GM19372 (cell line): ENCODE results near the gene SULT6B1.
A peak's percentile ranks its signal among the peaks of the same experiment; 100 is the strongest.
"Not testable (repeated sequence)": the region's sequence is repeated elsewhere in the genome, so short reads cannot be mapped to it uniquely, and the experiment has no call there.

Source experiments
- ATAC-seq: cut with Tn5 transposase; IDR thresholded peaks from one replicate; pipeline ENCODE4 v1.9.1; 2021; ENCODE audit warnings: mild to moderate bottlenecking, low read depth, moderate library complexity; ENCODE audit not compliant: unreplicated experiment

SULT6B1 gene

DNA sequence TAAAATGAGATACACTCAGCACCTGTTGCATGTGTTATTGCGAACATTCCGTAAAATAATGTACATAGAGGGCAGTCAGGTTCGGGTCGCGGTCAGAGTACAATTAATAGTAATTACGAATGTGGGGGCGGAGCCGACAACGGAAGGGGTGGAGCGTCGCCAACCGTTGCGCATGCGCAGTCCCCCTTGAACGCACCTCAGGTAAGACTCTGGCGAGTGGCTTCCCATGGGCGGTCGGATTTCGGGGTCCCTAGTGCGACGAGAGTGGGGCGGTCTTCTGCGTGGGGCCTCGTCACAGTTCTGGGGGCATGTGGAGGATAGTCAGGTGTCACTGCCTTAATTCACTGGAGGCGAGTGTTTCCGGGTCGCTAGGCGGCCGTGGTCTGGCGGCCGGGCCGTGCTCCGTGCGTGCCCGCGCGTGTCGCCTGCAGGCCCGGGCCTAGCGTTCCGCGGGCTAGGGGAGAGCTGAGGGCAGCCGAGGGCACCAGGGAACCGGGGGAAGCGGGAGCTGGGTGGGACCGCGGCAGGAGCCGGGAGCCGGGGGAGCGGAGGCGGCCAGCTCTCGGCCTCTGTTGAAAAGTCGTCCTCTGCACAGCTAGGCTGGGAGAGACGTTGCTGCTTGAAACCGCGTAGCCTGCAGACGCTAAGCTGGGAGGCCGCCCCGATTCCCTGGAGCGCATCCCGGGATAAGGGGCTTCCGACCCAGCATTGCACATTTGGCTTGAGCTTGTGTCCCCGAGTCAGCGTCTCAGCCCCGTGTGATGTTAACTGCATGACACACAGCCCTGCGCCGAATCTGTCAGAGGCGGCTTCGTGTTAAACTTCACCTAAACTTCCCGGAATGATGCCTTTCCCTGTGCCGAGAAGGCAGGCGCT is 8.1 kb upstream of the SULT6B1 start, which contains the start of gene CEBPZOS:
TSS of gene CEBPZOS (plus strand) at position 177 of the 876 bp plus-strand sequence. CDS start 3,209 bp downstream, outside the sequence.
- peak; percentile 70 for ATAC-seq

DNA sequence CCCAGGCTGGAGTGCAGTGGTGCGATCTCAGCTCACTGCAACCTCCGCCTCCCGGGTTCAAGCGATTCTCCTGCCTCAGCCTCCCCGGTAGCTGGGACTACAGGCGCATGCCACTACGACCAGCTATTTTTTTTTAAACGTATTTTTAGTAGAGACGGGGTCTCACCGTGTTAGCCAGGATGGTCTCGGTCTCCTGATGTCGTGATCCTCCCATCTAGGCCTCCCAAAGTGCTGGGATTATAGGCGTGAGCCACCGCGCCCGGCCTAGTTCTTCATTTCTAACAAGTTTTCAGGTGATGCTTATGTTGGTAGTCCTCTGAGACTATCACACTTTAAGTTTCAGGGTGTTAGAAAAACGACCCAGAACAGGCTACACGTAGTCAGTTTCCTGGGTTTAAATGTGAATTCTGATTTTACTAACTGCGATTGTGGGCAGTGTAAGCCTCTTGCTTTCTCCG is 7.4 kb upstream of the SULT6B1 start:
- not testable (repeated sequence) for ATAC-seq

GRCh38 chr2:37192551-37192950 is 4.1 kb upstream of the SULT6B1 start:
- no peak for ATAC-seq

GRCh38 chr2:37191747-37192146 is 3.3 kb upstream of the SULT6B1 start:
- no peak for ATAC-seq

GRCh38 chr2:37191253-37191652 is 2.8 kb upstream of the SULT6B1 start:
- no peak for ATAC-seq

DNA sequence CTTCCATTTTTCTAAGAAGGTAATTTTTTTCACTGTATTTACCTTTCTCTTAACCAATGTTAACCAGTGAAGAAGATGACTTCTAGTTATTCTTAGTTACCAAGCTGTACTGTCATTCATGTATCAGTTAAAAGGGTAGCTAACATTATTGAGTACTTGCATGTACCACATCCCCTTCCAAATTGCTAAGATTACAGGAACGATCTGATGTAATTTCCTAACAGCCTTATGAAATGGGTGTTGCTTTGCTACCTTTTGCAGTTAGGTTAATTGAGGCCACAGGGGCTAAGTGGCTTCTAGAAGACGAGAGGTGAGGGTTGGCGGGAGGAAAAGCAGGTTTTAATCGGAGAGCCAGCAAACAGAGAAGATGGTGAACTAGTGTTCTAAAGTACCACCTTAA is 1.8 kb upstream of the SULT6B1 start:
- no peak for ATAC-seq

GRCh38 chr2:37189452-37190153 is 1.1 kb upstream of the SULT6B1 start:
- ATAC-seq, result no peak

DNA sequence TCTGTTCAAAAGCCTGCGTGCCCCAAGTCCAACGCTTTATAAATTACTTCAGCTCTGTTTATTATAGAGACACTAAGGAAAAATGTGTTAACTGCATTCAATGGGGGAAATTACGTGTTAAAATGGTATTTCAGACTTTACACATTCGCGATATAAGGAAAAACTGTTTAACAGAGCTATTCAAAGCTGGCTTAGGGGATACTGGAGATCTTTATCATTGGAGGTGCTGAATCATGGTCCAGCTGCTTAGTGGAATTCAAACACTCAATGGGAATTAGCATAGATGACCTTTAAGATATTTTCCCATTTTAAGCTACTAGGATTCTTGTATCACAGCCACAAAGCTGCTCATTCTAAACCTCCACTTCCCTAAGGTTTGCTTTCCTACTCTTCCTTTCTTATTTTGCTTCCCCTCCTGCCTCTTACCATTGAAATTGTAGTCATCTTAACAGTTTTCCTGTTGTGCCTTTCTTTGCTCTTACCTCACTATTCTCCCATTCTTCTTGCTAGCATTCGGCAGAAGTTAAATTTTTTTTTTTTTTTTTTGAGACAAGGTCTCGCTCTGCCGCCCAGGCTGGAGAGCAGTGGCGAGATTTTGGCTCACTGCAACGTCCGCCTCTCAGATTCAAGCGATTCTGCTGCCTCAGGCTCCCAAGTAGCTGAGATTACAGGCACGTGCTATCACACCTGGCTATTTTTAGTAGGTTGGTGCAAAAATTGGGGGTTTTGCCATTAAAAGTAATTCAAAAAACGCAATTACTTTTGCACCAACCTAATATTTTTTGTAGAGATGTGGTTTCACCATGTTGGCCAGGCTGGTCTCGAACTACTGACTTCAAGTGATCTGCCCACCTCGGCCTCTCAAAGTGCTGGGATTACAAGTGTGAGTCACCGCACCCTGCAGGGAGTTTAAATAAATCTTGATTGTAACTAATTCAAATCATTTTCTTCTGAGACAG is 6.5 kb downstream of the SULT6B1 start:
- ATAC-seq, result no peak

DNA sequence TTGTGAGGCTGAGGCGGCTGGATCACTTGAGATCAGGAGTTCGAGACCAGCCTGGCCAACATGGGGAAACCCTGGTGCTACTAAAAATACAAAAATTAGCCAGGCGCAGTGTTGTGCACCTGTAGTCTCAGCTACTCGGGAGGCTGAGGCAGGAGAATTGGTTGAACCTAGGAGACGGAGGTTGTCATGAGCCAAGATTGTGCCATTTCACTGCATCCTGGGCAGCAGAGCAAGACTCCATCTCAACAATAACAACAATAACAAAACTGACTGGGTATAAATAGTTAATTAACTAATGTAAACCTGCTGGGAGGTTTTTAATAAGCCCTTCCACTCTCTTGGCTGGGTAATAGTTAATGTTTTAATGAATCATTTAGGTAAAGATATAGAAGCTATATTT is 7.8 kb downstream of the SULT6B1 start:
- no peak for ATAC-seq

DNA sequence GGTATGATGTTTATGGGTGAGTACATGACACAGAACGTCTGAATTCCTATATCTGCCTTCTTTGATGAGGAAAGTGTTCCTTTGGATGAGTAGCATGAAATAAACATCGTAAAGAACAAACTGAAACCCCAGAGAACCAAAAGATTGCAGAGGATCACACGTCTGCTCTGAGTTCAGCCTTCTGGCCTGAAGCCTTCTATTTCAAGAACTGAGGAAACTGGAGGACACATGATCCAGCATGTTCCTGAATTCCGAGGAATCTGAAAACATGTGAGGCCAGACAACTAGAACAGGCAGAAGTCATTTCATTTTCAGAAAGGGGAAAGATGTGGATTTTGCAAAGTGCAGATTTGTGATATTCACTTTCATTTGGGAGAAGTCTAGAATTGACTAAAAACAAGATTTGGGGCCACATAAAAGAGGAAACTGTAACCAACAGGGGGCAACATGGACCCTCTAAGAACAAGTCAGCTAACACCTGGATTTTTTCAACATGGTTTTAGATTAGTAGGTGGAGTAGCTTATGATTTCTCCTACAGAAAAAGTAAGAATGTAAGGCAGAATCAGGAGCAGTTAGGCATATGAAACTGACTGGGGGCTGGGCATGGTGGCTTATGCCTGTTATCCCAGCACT is 8.3 kb downstream of the SULT6B1 start:
- no peak for ATAC-seq

- no peak for ATAC-seq
Measured at GRCh38 chr2:37173741-37174140, 14.7 kb downstream of the SULT6B1 start.

GRCh38 chr2:37171624-37171950 is 16.9 kb downstream of the SULT6B1 start:
- ATAC-seq, result no peak

DNA sequence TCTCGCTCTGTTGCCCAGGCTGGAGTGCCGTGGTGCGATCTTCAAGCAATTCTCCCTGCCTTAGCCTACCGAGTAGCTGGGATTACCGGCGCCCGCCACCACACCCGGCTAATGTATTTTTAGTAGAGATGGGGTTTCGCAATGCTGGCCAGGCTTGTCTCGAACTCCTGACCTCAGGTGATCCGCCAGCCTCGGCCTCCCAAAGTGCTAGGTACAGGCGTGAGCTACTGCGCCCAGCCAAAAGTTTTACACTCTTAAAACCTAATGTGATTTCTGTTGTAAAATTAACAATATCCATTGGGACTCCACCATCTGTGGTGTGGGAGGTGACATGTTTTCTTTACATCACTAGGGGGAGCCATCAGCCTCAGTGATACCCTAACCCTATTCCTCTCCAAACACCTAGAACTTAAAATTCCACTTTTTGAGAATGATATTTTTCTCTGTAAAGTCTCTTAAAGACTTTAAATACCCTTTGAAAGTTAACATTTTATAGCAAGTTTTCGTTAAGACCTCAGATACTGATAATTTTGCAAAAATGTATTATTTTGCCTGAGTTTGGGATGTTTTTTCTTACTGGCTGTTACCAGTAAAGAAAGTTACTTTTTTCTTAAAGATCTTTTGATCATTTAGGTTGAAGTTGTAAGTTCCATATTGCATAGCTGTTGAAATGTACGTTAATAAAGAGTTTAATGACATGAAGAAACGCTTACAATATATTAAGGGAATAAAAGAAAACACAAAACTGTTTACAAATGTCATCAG is 20.1 kb downstream of the SULT6B1 start:
- no peak for ATAC-seq

GRCh38 chr2:37167636-37168180 is 20.8 kb downstream of the SULT6B1 start:
- ATAC-seq, result no peak

GRCh38 chr2:37164757-37165156 is 23.7 kb downstream of the SULT6B1 start:
- ATAC-seq, result no peak

GRCh38 chr2:37156857-37157714 is 31.4 kb downstream of the SULT6B1 start, which contains the start of gene EIF2AK2:
EIF2AK2 (minus strand) TSS chr2:37156980; CDS start chr2:37147806, 9,174 bp downstream.
- ATAC-seq, result peak; percentile 79

DNA sequence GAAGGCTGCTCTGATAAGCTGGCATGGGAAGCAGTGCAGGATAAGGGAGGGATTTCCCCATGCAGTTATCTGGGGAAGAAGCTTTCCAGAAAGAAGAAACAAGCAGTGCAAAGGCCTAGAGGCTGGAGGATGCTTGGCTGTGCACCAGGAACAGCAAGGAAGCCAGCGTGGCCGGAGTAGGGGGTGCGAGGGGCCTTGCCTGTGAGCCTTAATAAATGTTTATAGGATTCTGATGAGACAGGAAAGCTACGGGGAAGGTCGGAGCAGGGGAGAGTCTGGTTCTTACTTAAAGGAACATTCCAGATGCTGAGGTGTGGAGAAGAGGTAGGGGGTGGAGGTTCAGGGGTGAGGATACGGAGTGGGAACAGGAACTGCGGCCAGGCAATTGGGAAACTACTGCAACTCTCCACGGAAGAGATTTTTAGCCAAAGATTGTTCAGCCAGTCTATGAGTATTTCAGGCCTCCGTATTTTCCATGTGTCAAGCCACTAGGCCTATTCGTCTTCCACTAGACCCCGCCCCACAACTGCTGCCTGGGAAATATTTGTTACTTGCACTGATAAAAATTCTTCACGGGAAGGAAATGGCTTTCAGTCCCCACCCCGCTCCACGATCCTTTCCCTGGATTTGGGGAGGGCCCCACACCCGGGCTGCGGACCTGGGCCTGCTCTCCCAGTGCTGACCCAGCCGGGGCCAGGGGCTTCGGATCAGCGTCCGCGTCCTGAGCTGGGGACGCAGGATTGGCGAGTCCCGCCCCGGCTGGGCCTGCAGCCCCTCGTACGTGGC is 32.2 kb downstream of the SULT6B1 start:
- ATAC-seq, result peak; percentile 10
